C4-2B (cell line): ENCODE data around the gene DAB1.

Experiments
- ZFX ChIP-seq: fragments of 450-650 bp; IDR thresholded peaks from 2 replicates; pipeline ENCODE4 v1.6.1; 2017
- TF ChIP-seq, protein P1 (sequence below): fragments of 450-650 bp; conservative IDR thresholded peaks from 2 replicates; pipeline ENCODE4 v1.5.1; 2017; ENCODE audit warnings: mild to moderate bottlenecking

DNA sequence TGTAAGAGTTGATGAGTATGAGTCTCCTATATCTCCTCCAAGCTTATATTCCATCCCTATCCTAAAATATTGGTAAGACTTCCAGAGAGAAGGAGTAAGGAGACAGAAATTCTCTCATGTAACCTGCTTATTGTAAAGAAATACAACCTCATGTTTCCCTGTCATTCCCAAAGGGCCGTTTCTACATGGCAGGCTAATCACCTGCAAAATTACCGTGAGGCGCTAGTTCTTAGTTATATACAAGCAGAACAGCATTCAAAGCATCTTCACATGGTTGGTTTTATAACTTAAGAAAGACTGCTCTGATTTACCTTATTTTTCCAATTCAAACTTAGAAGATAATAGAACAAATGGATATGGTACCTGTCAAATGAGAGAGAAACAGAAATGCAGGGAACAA is 42.9 kb downstream of the DAB1 start:
- TF ChIP-seq, protein P1, sequence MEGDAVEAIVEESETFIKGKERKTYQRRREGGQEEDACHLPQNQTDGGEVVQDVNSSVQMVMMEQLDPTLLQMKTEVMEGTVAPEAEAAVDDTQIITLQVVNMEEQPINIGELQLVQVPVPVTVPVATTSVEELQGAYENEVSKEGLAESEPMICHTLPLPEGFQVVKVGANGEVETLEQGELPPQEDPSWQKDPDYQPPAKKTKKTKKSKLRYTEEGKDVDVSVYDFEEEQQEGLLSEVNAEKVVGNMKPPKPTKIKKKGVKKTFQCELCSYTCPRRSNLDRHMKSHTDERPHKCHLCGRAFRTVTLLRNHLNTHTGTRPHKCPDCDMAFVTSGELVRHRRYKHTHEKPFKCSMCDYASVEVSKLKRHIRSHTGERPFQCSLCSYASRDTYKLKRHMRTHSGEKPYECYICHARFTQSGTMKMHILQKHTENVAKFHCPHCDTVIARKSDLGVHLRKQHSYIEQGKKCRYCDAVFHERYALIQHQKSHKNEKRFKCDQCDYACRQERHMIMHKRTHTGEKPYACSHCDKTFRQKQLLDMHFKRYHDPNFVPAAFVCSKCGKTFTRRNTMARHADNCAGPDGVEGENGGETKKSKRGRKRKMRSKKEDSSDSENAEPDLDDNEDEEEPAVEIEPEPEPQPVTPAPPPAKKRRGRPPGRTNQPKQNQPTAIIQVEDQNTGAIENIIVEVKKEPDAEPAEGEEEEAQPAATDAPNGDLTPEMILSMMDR: no peak
- no peak for TF ChIP-seq ZFX
